Activated naive CD8-positive, alpha-beta T cell treated with anti-CD3 and anti-CD28 coated beads, Interleukin-2, amount 50 U/mL, for 16 hours (primary cell): ENCODE results near the gene ZNF90.
"Not testable (repeated sequence)": the region's sequence is repeated elsewhere in the genome, so short reads cannot be mapped to it uniquely, and the experiment has no call there.

Experiments
- DNase-seq: peaks from one replicate; pipeline ENCODE4 v3.0.0-alpha.2; 2020; ENCODE audit warnings: low read depth, low spot score

The ZNF90 gene

DNA sequence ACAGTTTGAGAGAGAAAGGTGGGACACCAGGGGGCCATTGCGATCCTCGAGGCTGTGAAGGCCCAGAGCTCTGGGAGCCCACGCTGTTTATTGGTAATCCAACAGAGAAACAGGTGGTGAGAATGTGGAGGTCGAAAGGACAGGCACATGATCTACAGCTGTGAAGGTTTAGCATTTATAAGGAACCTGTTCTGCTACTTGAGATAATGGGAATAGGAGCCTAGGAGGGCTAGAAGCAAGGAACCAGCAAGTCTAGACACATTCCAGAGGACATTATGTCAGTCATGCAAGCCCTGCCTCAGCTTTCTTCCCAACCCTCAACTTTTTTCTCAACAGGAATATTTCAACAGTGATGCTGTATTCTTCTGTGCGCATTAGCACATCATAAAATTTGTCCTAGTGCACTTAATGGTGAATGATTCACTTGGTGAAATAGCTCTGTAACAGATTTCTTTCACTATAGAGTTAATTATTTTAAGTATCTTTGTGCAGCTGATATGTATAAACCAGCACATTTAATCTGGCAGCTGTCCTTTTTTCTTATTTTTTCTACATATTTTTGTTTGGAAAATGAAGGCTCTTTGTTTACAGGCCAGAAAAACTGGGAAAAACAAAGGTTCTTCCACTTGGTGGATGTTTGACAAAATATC, 25.4 kb downstream of the ZNF90 start:
- DNase-seq = no peak

DNA sequence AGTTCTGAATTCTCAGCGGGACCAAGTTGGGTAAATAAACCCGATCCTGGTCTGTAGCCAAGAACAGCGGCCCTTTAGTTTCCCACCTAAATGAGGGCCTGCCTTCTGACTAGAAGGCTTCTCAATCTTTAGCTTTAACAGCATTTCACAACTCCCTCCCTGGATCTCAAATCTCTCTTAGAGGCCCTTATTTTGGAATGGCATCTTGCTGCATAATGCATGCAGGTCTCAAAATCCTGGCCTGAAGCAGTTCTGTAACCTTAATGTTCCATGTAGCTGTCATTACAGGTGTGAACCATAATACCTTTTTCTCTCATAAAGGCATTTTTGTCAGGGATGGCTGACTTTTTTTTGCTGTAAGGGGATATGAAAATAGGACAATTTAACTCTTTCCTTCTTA, 29.5 kb downstream of the ZNF90 start:
- no peak for DNase-seq

DNA sequence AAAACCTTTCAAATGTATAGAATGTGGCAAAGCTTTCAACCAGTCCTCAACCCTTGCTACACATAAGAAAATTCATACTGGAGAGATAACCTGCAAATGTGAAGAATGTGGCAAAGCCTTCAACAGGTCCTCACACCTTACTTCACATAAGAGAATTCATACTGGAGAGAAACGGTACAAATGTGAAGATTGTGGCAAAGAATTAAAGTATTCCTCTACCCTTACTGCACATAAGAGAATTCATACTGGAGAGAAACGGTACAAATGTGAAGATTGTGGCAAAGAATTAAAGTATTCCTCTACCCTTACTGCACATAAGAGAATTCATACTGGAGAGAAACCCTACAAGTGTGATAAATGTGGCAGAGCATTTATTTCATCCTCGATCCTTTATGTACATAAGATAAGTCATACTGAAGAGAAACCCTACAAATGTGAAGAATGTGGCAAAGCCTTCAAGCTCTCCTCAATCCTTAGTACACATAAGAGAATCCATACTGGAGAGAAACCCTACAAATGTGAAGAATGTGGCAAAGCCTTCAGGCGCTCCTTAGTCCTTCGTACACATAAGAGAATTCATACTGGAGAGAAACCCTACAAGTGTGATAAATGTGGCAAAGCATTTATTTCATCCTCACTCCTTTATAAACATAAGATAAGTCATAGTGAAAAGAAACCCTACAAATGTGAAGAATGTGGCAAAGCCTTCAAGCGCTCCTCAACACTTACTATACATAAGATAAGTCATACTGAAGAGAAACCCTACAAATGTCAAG, 40.5 kb downstream of the ZNF90 start:
- DNase-seq = not testable (repeated sequence)

DNA sequence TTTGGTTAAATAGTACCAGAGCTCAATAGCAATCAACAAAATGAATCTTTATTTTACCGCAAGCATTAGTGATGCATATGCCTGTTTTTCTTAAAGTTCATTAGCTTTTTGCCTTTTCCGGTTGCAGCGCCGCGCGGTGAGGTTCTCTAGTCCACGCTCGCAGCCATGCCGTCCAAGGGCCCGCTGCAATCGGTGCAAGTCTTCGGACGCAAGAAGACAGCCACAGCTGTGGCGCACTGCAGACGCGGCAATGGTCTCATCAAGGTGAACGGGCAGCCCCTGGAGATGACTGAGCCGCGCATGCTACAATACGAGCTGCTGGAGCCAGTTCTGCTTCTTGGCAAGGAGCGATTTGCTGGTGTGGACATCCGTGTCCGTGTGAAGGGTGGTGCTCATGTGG, 47.1 kb downstream of the ZNF90 start:
- DNase-seq = no peak

DNA sequence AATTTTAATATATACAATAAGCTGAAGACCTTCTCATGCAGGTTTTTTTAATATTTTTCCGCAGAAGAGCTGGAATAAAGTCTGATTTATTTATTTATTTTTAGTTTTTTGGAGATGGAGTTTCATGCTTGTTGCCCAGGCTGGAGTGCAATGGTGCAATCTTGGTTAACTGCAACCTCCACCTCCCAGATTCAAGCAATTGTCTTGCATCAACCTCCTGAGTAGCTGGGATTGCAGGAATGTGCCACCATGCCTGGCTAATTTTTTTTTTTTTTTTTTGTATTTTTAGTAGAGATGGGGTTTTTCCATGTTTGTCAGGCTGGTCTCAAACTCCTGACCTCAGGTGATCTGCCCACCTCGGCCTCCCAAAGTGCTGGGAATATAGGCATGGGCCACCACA, 55.1 kb downstream of the ZNF90 start:
- not testable (repeated sequence) for DNase-seq

DNA sequence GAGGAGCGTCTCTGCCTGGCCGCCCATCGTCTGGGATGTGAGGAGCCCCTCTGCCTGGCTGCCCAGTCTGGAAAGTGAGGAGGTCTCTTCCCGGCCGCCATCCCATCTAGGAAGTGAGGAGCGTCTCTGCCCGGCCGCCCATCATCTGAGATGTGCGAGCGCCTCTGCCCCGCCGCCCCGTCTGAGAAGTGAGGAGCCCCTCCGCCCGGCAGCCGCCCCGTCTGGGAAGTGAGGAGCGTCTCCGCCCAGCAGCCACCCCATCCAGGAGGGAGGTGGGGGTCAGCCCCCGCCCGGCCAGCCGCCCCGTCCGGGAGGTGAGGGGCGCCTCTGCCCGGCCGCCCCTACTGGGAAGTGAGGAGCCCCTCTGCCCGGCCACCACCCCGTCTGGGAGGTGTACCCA, 59.9 kb downstream of the ZNF90 start:
- not testable (repeated sequence) for DNase-seq

DNA sequence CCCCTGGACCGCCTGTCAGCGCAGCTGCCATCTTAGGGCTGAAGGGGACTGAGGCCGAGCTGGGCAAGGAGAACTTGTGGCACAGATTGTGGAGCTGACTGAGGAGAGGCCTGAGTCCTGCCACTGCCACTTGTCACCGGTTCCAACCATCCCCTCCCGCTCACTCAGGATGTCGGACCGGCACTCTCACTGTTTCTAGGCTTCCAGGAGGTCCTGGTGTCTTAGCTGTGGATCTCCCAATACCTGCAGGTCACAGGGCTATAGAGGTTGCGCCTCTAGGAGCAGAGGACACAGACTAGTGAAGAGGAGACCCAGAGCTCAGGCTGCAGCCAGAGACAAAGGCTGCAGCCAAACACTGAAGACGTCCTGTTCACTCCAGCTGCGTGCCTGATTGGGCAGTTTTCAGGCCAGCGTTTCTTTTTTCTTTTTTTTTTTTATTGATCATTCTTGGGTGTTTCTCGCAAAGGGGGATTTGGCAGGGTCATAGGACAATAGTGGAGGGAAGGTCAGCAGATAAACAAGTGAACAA, 73.9 kb downstream of the ZNF90 start:
- no peak for DNase-seq

DNA sequence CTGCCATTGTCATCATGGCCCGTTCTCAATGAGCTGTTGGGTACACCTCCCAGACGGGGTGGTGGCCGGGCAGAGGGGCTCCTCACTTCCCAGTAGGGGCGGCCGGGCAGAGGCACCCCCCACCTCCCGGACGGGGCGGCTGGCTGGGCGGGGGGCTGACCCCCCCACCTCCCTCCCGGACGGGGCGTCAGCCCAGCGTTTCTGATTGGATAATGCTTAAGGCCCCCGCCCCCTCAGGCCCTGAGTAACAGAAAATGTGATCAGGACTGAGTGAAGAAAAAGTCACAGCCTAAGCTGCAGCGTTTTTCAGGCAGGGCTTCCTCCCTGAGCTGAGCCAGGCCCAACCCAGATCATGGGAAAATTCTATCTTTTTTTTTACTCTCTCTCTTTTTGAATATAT, 74.7 kb downstream of the ZNF90 start:
- not testable (repeated sequence) for DNase-seq

DNA sequence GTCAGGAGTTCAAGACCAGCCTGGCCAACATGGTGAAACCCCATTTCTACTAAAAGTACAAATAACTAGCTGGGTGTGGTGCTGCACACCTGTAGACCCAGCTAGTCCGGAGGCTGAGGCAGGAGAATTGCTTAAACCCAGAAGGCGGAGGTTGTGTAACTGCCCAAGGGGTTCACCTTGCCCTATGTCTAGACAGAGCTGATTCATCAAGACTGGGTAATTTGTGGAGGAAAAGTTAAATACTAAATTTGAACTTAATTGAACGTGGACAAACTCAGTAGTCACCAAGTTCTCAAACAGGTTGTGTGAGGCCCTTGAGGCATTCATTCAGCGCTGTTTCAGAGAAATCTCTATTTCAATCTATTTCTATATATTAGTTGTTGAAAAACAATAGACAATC, 75.5 kb downstream of the ZNF90 start:
- no peak for DNase-seq

DNA sequence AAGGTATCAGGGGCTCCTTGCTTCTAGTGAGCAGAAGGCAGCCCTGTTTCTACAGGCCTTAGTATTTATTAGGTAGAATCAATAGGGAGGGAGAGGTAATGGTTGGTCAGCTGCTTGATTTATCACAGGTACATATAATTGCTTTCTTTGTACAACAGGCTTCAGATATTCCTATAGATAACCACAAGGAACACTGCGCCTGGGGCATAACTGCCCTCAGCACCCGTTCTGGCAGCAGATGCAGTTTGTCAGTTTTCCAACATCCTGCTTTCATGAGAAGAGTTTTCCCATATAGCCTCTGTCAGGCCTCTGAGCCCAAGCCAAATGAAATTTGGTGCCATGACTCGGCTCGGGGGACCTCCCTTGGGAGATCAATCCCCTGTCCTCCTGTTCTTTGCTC, 76.8 kb downstream of the ZNF90 start:
- DNase-seq = no peak

DNA sequence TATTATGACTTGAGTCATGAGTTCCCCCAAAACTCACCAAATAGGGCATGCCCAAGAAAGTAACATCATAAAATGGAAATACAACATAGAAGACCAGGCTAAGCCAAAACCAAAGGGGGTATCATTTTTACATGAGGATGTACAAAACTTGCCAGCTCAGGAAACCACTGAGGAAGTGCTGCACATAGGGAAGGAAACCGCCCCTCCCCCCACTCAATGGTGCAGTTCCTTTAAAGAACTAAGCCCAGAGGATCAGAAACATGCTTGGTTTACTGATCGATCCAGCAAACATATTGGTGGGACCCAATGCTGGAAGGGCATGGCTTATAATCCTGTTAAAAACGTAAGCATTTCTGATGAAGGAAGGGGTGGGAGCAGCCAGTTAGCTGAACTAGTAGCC, 85.0 kb downstream of the ZNF90 start:
- no peak for DNase-seq

DNA sequence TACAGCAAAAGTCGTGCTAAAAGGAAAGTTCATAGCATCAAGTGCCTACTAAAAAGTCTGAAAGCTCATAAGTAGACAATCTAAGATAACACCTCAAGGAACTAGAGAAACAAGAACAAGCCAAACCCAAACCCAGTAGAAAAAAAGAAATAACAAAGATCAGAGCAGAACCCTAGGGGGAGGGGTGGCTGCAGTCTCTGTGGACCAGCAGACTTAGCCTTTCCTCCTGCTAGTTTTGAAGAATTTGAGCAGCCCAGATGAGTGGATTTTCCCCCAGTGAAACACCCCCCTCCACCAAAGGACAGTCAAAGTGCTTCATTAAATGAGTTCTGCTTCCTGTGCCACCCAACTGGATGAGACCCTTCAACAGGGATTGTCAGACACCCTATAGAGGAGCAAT, 86.7 kb downstream of the ZNF90 start:
- DNase-seq = no peak

DNA sequence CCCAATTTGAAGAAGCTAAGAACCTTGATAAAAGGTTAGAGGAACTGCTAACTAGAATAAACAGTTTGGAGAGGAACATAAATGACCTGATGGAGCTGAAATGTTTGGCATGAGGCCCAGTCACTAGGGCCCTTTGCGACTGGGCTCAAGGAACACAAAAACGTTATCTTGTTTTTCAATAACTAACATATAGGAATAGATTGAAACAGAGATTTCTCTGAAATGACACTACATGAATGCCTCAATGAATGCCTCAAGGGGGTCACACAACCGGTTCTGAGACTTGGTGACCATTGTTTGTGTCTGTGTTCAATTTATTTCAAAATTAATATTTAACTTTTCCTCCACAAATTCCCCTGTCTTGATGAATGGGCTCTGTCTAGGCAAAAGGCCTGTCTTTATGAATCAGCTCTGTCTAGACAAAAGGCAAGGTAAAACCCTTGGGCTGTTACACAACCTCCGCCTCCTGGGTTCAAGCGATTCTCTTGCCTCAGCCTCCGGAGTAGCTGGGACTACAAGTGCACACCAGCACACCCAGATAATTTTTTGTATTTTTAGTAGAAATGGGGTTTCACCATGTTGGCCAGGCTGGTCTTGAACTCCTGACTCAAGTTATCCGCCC, 88.3 kb downstream of the ZNF90 start:
- DNase-seq = no peak

DNA sequence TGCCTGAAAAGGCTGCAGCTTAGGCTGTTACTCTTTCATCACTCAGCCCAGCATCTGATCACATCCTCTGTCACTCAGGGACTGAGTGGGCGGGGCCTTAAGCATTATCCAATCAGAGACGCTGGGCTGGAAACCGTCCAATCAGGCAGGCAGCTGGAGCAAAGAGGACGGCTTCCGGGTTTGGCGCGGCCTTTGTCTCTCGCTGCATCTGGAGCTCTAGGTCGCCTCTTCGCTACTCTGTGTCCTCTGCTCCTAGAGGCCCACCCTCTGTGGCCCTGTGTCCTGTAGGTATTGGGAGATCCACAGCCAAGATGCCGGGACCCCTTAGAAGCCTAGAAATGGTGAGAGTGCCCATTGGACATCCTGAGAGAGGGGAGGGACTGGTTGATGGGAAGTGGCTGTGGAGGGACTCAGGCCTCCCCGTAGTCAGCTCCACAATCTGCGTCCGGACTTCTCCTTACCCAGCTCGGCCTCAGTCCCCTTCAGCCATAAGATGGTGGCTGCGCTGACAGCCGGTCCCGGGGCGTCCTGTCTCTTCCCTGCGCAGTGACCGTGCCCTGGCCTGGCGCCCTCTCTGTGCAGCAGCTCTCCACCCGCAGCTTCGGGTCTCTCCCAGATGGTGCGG, 89.3 kb downstream of the ZNF90 start, which contains the start of gene ZNF486:
Gene ZNF486, plus strand, starts transcription at position 195 of the 625 bp plus-strand sequence. Its CDS starts 117 bp downstream, at position 312.
- DNase-seq = peak; percentile 89

DNA sequence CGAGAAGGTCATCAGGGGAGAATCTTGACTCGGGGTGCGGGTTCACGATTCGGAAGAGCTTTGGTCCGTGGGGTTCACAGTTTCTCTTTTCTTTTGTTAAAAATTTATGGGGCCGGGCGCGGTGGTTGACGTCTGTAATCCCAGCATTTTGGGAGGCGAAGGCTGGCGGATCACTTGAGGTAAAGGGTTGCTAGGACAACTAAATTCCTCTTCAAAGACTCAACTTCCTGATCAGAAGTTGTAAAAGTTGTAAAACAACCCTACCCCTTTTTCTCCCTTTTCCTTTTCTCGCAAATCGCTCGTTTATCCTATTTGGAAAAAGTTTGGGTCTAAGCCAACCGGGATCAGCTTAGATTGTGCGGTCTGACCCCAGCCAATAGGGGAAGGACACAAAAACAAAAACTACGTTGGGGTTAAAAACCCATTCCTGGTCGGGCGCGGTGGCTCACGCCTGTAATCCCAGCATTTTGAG, 89.9 kb downstream of the ZNF90 start:
- no peak for DNase-seq
